Left lung (tissue), 14 donors: ENCODE measurements around the gene GATAD2A. TPM values are rescaled to one million over a fixed set of nuclear protein-coding genes. Genes with fewer than 3 reads are reported as not detected.

Experiments used
- ATAC-seq: fragments of 200-7000 bp; cut with Tn5 transposase; one replicate; pipeline ENCODE4 v1.9.1; 2020; ENCODE audit warnings: moderate library complexity
- DNase-seq, 4 donors: peaks; one replicate each; pipeline ENCODE4 v3.0.0-alpha.2; 2013 to 2020
- H3K27ac ChIP-seq, 2 donors: fragments of 200-600 bp; sonication (generic) in 1 of 2; one replicate each; pipeline versions ENCODE4 v1.5.0 to v1.8.0; 2020 to 2021
- H3K27me3 ChIP-seq, 2 donors: fragments of 200-600 bp; sonication (generic) in 1 of 2; one replicate each; pipeline versions ENCODE4 v1.5.0 to v1.8.0; 2020 to 2021
- H3K36me3 ChIP-seq, 2 donors: fragments of 200-600 bp; sonication (generic) in 1 of 2; one replicate each; pipeline versions ENCODE4 v1.5.0 to v1.8.0; 2020 to 2021
- H3K4me1 ChIP-seq, 2 donors: fragments of 200-600 bp; one replicate each; pipeline ENCODE4 v1.8.0; 2021
- H3K4me3 ChIP-seq, 2 donors: fragments of 200-600 bp; sonication (generic) in 1 of 2; one replicate each; pipeline versions ENCODE4 v1.5.0 to v1.8.0; 2020 to 2021; ENCODE audit warnings: mild to moderate bottlenecking in 1 of 2
- H3K9me3 ChIP-seq, 2 donors: fragments of 200-600 bp; sonication (generic) in 1 of 2; one replicate each; pipeline versions ENCODE4 v1.5.0 to v1.8.0; 2020 to 2021
- intact Hi-C, 2 donors: fragments of 100-400 bp; cut with DNase I; formaldehyde crosslinking; loops; one replicate each; pipeline versions ENCODE4 v1.11.2 to v1.14.2; 2022
- long read RNA-seq, 12 donors: library from polyadenylated mRNA in 2 of 12; unstranded in 2 of 12; transcript quantifications; one replicate each; pipeline ENCODE4 v2.0.0 and lab custom pipeline, GENCODE V29; 2019 to 2026
- polyA plus RNA-seq, 6 donors: library from polyadenylated mRNA; unstranded; fragments of 120-200 nt; gene quantifications; one replicate each; pipeline ENCODE4 v1.2.1, GENCODE V29; 2013; ENCODE audit not compliant: insufficient read length in 6 of 6
- total RNA-seq, 2 donors: library from RNA; stranded (reverse); fragmentation: NEBNext Ultra II Directional; extraction: Animal tissue kit (Norgen Biotek cat#: 25700); gene quantifications; one replicate each; pipeline ENCODE4 v1.2.1, GENCODE V29; 2021
- TF ChIP-seq, protein P1 (sequence below), 2 donors: fragments of 200-600 bp; sonication (generic) in 1 of 2; IDR thresholded peaks; one replicate each; pipeline versions ENCODE4 v1.5.0 to v1.8.0; 2021; ENCODE audit warnings: antibody characterized with exemption in 2 of 2
- donor health status: DM: no; HTN: yes; CAD: no.
- donor health status: DM: no; HTN: no; CAD: no.

Gene GATAD2A, protein sequence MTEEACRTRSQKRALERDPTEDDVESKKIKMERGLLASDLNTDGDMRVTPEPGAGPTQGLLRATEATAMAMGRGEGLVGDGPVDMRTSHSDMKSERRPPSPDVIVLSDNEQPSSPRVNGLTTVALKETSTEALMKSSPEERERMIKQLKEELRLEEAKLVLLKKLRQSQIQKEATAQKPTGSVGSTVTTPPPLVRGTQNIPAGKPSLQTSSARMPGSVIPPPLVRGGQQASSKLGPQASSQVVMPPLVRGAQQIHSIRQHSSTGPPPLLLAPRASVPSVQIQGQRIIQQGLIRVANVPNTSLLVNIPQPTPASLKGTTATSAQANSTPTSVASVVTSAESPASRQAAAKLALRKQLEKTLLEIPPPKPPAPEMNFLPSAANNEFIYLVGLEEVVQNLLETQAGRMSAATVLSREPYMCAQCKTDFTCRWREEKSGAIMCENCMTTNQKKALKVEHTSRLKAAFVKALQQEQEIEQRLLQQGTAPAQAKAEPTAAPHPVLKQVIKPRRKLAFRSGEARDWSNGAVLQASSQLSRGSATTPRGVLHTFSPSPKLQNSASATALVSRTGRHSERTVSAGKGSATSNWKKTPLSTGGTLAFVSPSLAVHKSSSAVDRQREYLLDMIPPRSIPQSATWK
- 10 to 100 TPM; 66.3 to 97.3 TPM for total RNA-seq
- 10 to 100 TPM; 39.3 to 61.1 (median 46.9) TPM for polyA plus RNA-seq
- long read RNA-seq, donor 1, partial matches to known transcripts: 5 of 10 reads
- long read RNA-seq, donor 1, other reads (novel, unspliced or antisense): 5 of 10 reads
- long read RNA-seq, donor 2: 0 reads
- long read RNA-seq, donor 3, partial matches to known transcripts: 0 of 1 reads
- long read RNA-seq, donor 3, other reads (novel, unspliced or antisense): 0 of 1 reads
- long read RNA-seq, donor 4, partial matches to known transcripts: 1 of 2 reads
- long read RNA-seq, donor 4, other reads (novel, unspliced or antisense): 1 of 2 reads
- long read RNA-seq, donor 5: 0 reads
- long read RNA-seq, donor 6: 0 reads
- long read RNA-seq, donor 7: 0 reads
- long read RNA-seq, donor 8, partial matches to known transcripts: 5 of 6 reads
- long read RNA-seq, donor 8, other reads (novel, unspliced or antisense): 0 of 6 reads
- long read RNA-seq, donor 9: 0 reads
- long read RNA-seq, donor 10, partial matches to known transcripts: 1 of 3 reads
- long read RNA-seq, donor 10, other reads (novel, unspliced or antisense): 2 of 3 reads
- long read RNA-seq, donor 11: 0 reads
- long read RNA-seq, donor 12: 0 reads

GRCh38 chr19:19404879-19405860 is at the start of gene GATAD2A:
Gene GATAD2A, plus strand, starts transcription at chr19:19405675. Its CDS starts 59,671 bp downstream, at chr19:19465346.
- ATAC-seq (peak; percentile 95), DNase-seq (peak; percentile 92 to 97 (median 94))
- Histone ChIP-seq H3K4me1 (peaks cover 17 to 67% of the 10 kb centered on the region in 2 donors), H3K4me3 (peak within 1 kb of the TSS; percentile 75 to 94), H3K27ac (peak within 1 kb of the TSS; percentile 88 to 91), H3K9me3 (no peaks in the 10 kb centered on the region), H3K36me3 (no peaks in the 10 kb centered on the region), H3K27me3 (no peaks in the 10 kb centered on the region)
- intact Hi-C loops: no loop called here
- TF ChIP-seq, protein P1, sequence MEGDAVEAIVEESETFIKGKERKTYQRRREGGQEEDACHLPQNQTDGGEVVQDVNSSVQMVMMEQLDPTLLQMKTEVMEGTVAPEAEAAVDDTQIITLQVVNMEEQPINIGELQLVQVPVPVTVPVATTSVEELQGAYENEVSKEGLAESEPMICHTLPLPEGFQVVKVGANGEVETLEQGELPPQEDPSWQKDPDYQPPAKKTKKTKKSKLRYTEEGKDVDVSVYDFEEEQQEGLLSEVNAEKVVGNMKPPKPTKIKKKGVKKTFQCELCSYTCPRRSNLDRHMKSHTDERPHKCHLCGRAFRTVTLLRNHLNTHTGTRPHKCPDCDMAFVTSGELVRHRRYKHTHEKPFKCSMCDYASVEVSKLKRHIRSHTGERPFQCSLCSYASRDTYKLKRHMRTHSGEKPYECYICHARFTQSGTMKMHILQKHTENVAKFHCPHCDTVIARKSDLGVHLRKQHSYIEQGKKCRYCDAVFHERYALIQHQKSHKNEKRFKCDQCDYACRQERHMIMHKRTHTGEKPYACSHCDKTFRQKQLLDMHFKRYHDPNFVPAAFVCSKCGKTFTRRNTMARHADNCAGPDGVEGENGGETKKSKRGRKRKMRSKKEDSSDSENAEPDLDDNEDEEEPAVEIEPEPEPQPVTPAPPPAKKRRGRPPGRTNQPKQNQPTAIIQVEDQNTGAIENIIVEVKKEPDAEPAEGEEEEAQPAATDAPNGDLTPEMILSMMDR (IDR thresholded peaks at IDR 0.05): peak in 1 of 2 donors; percentile 33

DNA sequence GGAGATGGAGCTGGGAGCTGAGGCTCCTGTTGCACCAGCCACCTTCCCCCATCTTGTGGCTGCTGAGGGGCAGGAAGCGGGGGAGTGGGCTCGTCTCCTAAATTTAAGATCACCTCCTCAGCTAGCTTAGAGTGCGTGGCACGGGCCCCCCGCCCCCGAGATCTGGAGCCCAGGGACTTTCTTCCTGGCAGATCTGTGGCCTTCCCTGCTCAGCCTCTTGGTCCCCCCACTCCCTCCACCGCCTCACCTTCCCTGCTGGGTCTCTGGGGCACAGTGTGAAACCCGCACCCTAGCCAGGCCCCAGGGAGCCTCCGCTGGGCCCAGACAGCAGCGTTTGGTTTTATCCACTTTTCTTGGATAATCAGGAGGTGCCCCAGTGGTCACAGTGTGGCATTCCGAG is 49.0 kb upstream of the GATAD2A start:
- TF ChIP-seq, protein P1 (IDR thresholded peaks at IDR 0.05): no peak
- DNase-seq (no peak), ATAC-seq (no peak)
- H3K27ac ChIP-seq: no peak overlapping the region
- peaks cover 5 to 70% of the 10 kb centered on the region in 2 donors for H3K36me3 ChIP-seq
- no peaks in the 10 kb centered on the region for H3K9me3 ChIP-seq
- H3K27me3 ChIP-seq: no peaks in the 10 kb centered on the region
- peaks cover 3 to 10% of the 10 kb centered on the region in 2 donors for H3K4me1 ChIP-seq
- H3K4me3 ChIP-seq: no peak overlapping the region
- intact Hi-C loops: no loop called here

GRCh38 chr19:19356901-19357566 is 48.4 kb upstream of the GATAD2A start:
- ATAC-seq (no peak), DNase-seq (no peak)
- Histone ChIP-seq H3K4me3 (no peak overlapping the region), H3K4me1 (peaks cover 3 to 12% of the 10 kb centered on the region in 2 donors), H3K27me3 (no peaks in the 10 kb centered on the region), H3K9me3 (no peaks in the 10 kb centered on the region), H3K36me3 (peaks cover 5 to 65% of the 10 kb centered on the region in 2 donors), H3K27ac (no peak overlapping the region)
- intact Hi-C loops: no loop called here
- TF ChIP-seq, protein P1 (IDR thresholded peaks at IDR 0.05): no peak

GRCh38 chr19:19361075-19361594 is 44.3 kb upstream of the GATAD2A start:
- DNase-seq (peak in 3 of 4 donors; percentile 66 to 74 (median 66)), ATAC-seq (peak; percentile 87)
- no peak overlapping the region for H3K4me3 ChIP-seq
- no peaks in the 10 kb centered on the region for H3K27me3 ChIP-seq
- peak overlapping the region in 1 of 2 donors; percentile 45 for H3K27ac ChIP-seq
- TF ChIP-seq, protein P1 (IDR thresholded peaks at IDR 0.05): peak; percentile 81 to 86
- intact Hi-C loops: no loop called here
- H3K4me1 ChIP-seq: peaks cover 3 to 28% of the 10 kb centered on the region in 2 donors
- H3K9me3 ChIP-seq: no peaks in the 10 kb centered on the region
- peaks cover 0 to 24% of the 10 kb centered on the region in 2 donors for H3K36me3 ChIP-seq
